ENCODE data around the gene TYROBP.

TYROBP gene

GRCh38 chr19:35890113-35890650 is 17.9 kb downstream of the TYROBP start:
- Histone ChIP-seq H3K27ac (replicated peaks; ENCODE audit: low read length) (no peak overlapping the region), H2BK15ac (ENCODE audit: low read length) (no peak overlapping the region), H2BK120ac (ENCODE audit: low read depth, low read length) (no peak overlapping the region), H4K91ac (ENCODE audit: low read depth, low read length, poor library complexity) (no peak overlapping the region), H3K9ac (ENCODE audit: low read depth, low read length, poor library complexity) (no peak overlapping the region), H3K79me1 (ENCODE audit: low read depth, low read length) (no peaks in the 10 kb centered on the region), H3K4ac (ENCODE audit: low read length) (no peak overlapping the region), H3K27me3 (ENCODE audit: control insufficient read depth in 3 of 3, insufficient read depth in 3 of 3, low read depth in 1 of 3, low read length in 3 of 3) (no peaks in the 10 kb centered on the region), H4K8ac (ENCODE audit: low read depth, low read length) (no peak overlapping the region), H3K23ac (ENCODE audit: low read depth, low read length, poor library complexity) (no peak overlapping the region), H3K36me3 (replicated peaks in 1 of 2; ENCODE audit: control insufficient read depth in 2 of 2, insufficient read depth in 2 of 2, low read length in 2 of 2) (peaks cover 12 to 32% of the 10 kb centered on the region in 2 donors), H3K18ac (ENCODE audit: low read length) (no peak overlapping the region), H3K14ac (ENCODE audit: low read length) (no peak overlapping the region), H2BK5ac (ENCODE audit: low read length) (no peak overlapping the region), H3K9me3 (replicated peaks in 1 of 2; ENCODE audit: control insufficient read depth in 2 of 2, insufficient read depth in 1 of 2, low read depth in 1 of 2, low read length in 2 of 2) (no peaks in the 10 kb centered on the region), H3K4me1 (ENCODE audit: control insufficient read depth in 2 of 2, insufficient read depth in 1 of 2, low read depth in 1 of 2, low read length in 2 of 2) (no peaks in the 10 kb centered on the region), H2AK5ac (ENCODE audit: low read depth, low read length) (no peak overlapping the region), H3K4me3 (ENCODE audit: low read length in 2 of 2) (no peak overlapping the region), H2BK12ac (ENCODE audit: low read length) (no peak overlapping the region), H2AFZ (ENCODE audit: low read length) (no peak overlapping the region), H3K4me2 (ENCODE audit: insufficient read depth, low read length, poor library complexity, severe bottlenecking) (no peak overlapping the region)
- WGBS, 2 donors (ENCODE audit: extremely low coverage in 2 of 2, insufficient read length in 2 of 2, insufficient replicate concordance in 1 of 2): no CpG with 5 or more reads among the region's 13 CpGs
- DNase-seq (ENCODE audit: low spot score): no peak

GRCh38 chr19:35889370-35890112 is 18.6 kb downstream of the TYROBP start:
- no peak overlapping the region for H2BK5ac ChIP-seq (ENCODE audit: low read length)
- no peak overlapping the region for H3K14ac ChIP-seq (ENCODE audit: low read length)
- DNase-seq (ENCODE audit: low spot score): no peak
- H3K9me3 ChIP-seq (replicated peaks in 1 of 2; ENCODE audit: control insufficient read depth in 2 of 2, insufficient read depth in 1 of 2, low read depth in 1 of 2, low read length in 2 of 2): no peaks in the 10 kb centered on the region
- no peak overlapping the region for H2AFZ ChIP-seq (ENCODE audit: low read length)
- no peak overlapping the region for H3K4ac ChIP-seq (ENCODE audit: low read length)
- H3K36me3 ChIP-seq (replicated peaks in 1 of 2; ENCODE audit: control insufficient read depth in 2 of 2, insufficient read depth in 2 of 2, low read length in 2 of 2): peaks cover 12 to 29% of the 10 kb centered on the region in 2 donors
- H3K79me1 ChIP-seq (ENCODE audit: low read depth, low read length): no peaks in the 10 kb centered on the region
- no peak overlapping the region for H3K27ac ChIP-seq (replicated peaks; ENCODE audit: low read length)
- H3K18ac ChIP-seq (ENCODE audit: low read length): no peak overlapping the region
- H3K23ac ChIP-seq (ENCODE audit: low read depth, low read length, poor library complexity): no peak overlapping the region
- H3K4me3 ChIP-seq (ENCODE audit: low read length in 2 of 2): no peak overlapping the region
- no peak overlapping the region for H2BK15ac ChIP-seq (ENCODE audit: low read length)
- H3K9ac ChIP-seq (ENCODE audit: low read depth, low read length, poor library complexity): no peak overlapping the region
- no peak overlapping the region for H2AK5ac ChIP-seq (ENCODE audit: low read depth, low read length)
- no peak overlapping the region for H3K4me2 ChIP-seq (ENCODE audit: insufficient read depth, low read length, poor library complexity, severe bottlenecking)
- no peak overlapping the region for H4K91ac ChIP-seq (ENCODE audit: low read depth, low read length, poor library complexity)
- H2BK120ac ChIP-seq (ENCODE audit: low read depth, low read length): no peak overlapping the region
- no peaks in the 10 kb centered on the region for H3K27me3 ChIP-seq (ENCODE audit: control insufficient read depth in 3 of 3, insufficient read depth in 3 of 3, low read depth in 1 of 3, low read length in 3 of 3)
- H4K8ac ChIP-seq (ENCODE audit: low read depth, low read length): no peak overlapping the region
- no peak overlapping the region for H2BK12ac ChIP-seq (ENCODE audit: low read length)
- no CpG with 5 or more reads among the region's 18 CpGs for WGBS, 2 donors (ENCODE audit: extremely low coverage in 2 of 2, insufficient read length in 2 of 2, insufficient replicate concordance in 1 of 2)
- H3K4me1 ChIP-seq (ENCODE audit: control insufficient read depth in 2 of 2, insufficient read depth in 1 of 2, low read depth in 1 of 2, low read length in 2 of 2): no peaks in the 10 kb centered on the region

GRCh38 chr19:35888398-35888797 is 19.7 kb downstream of the TYROBP start:
- Histone ChIP-seq H3K4me2 (ENCODE audit: insufficient read depth, low read length, poor library complexity, severe bottlenecking) (no peak overlapping the region), H3K79me1 (ENCODE audit: low read depth, low read length) (no peaks in the 10 kb centered on the region), H2BK15ac (ENCODE audit: low read length) (no peak overlapping the region), H2BK120ac (ENCODE audit: low read depth, low read length) (no peak overlapping the region), H3K27ac (replicated peaks; ENCODE audit: low read length) (no peak overlapping the region), H3K27me3 (ENCODE audit: control insufficient read depth in 3 of 3, insufficient read depth in 3 of 3, low read depth in 1 of 3, low read length in 3 of 3) (no peaks in the 10 kb centered on the region), H4K8ac (ENCODE audit: low read depth, low read length) (no peak overlapping the region), H3K9ac (ENCODE audit: low read depth, low read length, poor library complexity) (no peak overlapping the region), H3K18ac (ENCODE audit: low read length) (no peak overlapping the region), H2BK5ac (ENCODE audit: low read length) (no peak overlapping the region), H2BK12ac (ENCODE audit: low read length) (no peak overlapping the region), H3K23ac (ENCODE audit: low read depth, low read length, poor library complexity) (no peak overlapping the region), H4K91ac (ENCODE audit: low read depth, low read length, poor library complexity) (no peak overlapping the region), H3K14ac (ENCODE audit: low read length) (no peak overlapping the region), H2AK5ac (ENCODE audit: low read depth, low read length) (no peak overlapping the region), H3K4me1 (ENCODE audit: control insufficient read depth in 2 of 2, insufficient read depth in 1 of 2, low read depth in 1 of 2, low read length in 2 of 2) (no peaks in the 10 kb centered on the region), H3K9me3 (replicated peaks in 1 of 2; ENCODE audit: control insufficient read depth in 2 of 2, insufficient read depth in 1 of 2, low read depth in 1 of 2, low read length in 2 of 2) (no peaks in the 10 kb centered on the region), H3K4me3 (ENCODE audit: low read length in 2 of 2) (no peak overlapping the region), H3K36me3 (replicated peaks in 1 of 2; ENCODE audit: control insufficient read depth in 2 of 2, insufficient read depth in 2 of 2, low read length in 2 of 2) (peaks cover 12 to 25% of the 10 kb centered on the region in 2 donors), H3K4ac (ENCODE audit: low read length) (no peak overlapping the region), H2AFZ (ENCODE audit: low read length) (no peak overlapping the region)
- WGBS, 2 donors (ENCODE audit: extremely low coverage in 2 of 2, insufficient read length in 2 of 2, insufficient replicate concordance in 1 of 2): no CpG with 5 or more reads among the region's 9 CpGs
- DNase-seq (ENCODE audit: low spot score): no peak

- H2BK12ac ChIP-seq (ENCODE audit: low read length): no peak overlapping the region
- H2BK15ac ChIP-seq (ENCODE audit: low read length): no peak overlapping the region
- H2BK120ac ChIP-seq (ENCODE audit: low read depth, low read length): no peak overlapping the region
- no peak overlapping the region for H4K91ac ChIP-seq (ENCODE audit: low read depth, low read length, poor library complexity)
- no peaks in the 10 kb centered on the region for H3K79me1 ChIP-seq (ENCODE audit: low read depth, low read length)
- no peak overlapping the region for H2AFZ ChIP-seq (ENCODE audit: low read length)
- H2BK5ac ChIP-seq (ENCODE audit: low read length): no peak overlapping the region
- no peak overlapping the region for H3K9ac ChIP-seq (ENCODE audit: low read depth, low read length, poor library complexity)
- H3K14ac ChIP-seq (ENCODE audit: low read length): no peak overlapping the region
- no peak overlapping the region for H3K27ac ChIP-seq (replicated peaks; ENCODE audit: low read length)
- no peaks in the 10 kb centered on the region for H3K9me3 ChIP-seq (replicated peaks in 1 of 2; ENCODE audit: control insufficient read depth in 2 of 2, insufficient read depth in 1 of 2, low read depth in 1 of 2, low read length in 2 of 2)
- H3K4me3 ChIP-seq (ENCODE audit: low read length in 2 of 2): no peak overlapping the region
- H3K18ac ChIP-seq (ENCODE audit: low read length): no peak overlapping the region
- H4K8ac ChIP-seq (ENCODE audit: low read depth, low read length): no peak overlapping the region
- no peak overlapping the region for H3K4ac ChIP-seq (ENCODE audit: low read length)
- H2AK5ac ChIP-seq (ENCODE audit: low read depth, low read length): no peak overlapping the region
- no peaks in the 10 kb centered on the region for H3K4me1 ChIP-seq (ENCODE audit: control insufficient read depth in 2 of 2, insufficient read depth in 1 of 2, low read depth in 1 of 2, low read length in 2 of 2)
- WGBS, 2 donors (ENCODE audit: extremely low coverage in 2 of 2, insufficient read length in 2 of 2, insufficient replicate concordance in 1 of 2): no CpG with 5 or more reads among the region's 5 CpGs
- H3K4me2 ChIP-seq (ENCODE audit: insufficient read depth, low read length, poor library complexity, severe bottlenecking): no peak overlapping the region
- no peaks in the 10 kb centered on the region for H3K27me3 ChIP-seq (ENCODE audit: control insufficient read depth in 3 of 3, insufficient read depth in 3 of 3, low read depth in 1 of 3, low read length in 3 of 3)
- H3K23ac ChIP-seq (ENCODE audit: low read depth, low read length, poor library complexity): no peak overlapping the region
- H3K36me3 ChIP-seq (replicated peaks in 1 of 2; ENCODE audit: control insufficient read depth in 2 of 2, insufficient read depth in 2 of 2, low read length in 2 of 2): peaks cover 12 to 21% of the 10 kb centered on the region in 2 donors
- DNase-seq (ENCODE audit: low spot score): no peak
Measured at GRCh38 chr19:35887197-35887596, 20.9 kb downstream of the TYROBP start.
